GM18870 (cell line): ENCODE results near the gene VPS13A.
"Not testable (repeated sequence)": the region's sequence is repeated elsewhere in the genome, so short reads cannot be mapped to it uniquely, and the experiment has no call there.

Source experiments
- ATAC-seq: cut with Tn5 transposase; IDR thresholded peaks from one replicate; pipeline ENCODE4 v1.9.1; 2021; ENCODE audit warnings: moderate library complexity; ENCODE audit not compliant: unreplicated experiment

The VPS13A gene

DNA sequence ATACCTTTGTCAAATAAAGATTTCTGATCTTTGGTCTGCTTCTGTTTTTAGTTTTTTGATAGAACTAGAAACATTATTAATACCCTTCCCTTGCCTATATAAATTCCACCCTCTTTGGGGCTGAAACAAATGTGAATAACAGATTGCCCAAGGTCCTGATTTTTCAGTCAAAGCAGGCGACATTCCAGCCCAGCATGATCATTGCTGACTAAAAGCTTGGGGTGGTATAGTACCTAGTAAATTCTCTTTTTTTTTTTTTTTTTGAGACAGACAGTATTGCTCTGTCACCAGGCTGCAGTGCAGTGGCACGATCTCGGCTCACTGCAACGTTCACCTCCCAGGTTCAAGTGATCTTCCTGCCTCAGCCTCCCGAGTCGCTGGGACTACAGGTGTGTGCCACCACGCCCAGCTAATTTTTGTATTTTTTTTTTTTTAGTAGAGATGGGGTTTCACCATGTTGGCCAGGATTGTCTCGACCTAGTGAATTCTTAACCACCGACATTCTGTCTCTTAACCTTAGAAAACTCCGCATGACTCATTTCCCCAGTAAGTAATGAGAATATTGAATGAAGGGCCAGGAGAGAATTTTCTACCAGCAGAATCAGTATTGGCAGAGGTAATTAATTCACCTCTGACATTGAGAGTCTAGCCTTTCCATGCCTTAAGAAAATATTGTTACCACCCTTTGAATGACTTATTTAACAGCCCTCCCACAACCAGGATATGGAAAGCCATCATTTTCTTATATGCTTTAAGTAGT, 244.4 kb downstream of the VPS13A start:
- no peak for ATAC-seq

DNA sequence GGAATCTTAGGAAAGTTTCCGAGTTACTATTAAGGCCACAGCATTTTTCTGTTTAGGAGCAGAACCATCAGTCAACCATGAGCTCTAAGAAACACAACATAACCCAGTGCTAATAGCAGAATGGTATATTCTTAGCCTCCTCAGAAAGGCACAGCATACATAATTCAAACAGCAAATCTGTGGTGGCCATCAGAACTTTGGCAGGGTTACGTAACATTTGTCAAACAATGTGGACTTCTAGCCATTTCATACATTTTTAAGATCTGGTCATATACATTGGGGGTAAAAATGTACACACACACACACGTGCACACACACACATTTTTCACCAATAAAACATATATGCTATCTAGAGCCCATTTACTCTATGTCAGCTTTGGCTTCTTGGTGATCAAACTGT, 245.6 kb downstream of the VPS13A start:
- ATAC-seq, result no peak

DNA sequence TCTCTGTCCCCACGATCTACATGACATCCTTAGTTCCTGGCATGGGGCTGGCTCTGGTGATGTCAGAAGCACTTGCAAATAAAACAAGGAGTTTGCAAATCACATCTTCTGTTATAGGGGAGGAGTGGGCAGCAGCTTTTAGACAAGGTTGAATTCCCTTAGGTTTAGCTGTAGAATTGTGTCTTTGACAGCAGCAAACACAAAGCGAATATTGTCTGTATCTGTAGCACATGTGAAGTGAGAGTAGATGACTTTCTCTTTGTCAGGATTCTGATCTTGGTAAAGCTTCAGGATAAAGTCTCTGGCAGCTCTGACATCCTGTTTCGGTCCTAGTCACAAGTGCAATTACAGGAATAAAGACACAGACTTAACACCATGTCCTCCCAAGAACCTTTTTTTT, 246.5 kb downstream of the VPS13A start:
- no peak for ATAC-seq

DNA sequence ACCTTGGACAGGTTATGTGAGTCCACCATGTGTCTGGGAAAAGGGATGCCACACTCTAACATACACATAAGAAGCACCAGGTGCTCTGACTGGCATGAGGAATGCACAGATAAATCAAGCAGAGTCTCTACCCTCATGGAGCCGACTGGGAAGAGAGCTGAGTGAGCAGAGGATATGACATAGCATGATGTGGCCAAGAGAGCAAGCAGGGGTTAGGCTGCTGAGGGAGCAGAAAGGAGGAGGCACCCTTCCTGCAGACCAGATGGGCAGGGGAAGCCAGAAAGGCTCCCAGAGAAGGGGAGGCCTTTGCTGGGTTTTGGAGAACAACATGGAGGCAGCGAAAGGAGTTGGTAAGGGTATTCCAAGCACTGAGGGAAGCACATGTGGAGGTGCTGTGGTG, 247.7 kb downstream of the VPS13A start:
- ATAC-seq, result no peak

DNA sequence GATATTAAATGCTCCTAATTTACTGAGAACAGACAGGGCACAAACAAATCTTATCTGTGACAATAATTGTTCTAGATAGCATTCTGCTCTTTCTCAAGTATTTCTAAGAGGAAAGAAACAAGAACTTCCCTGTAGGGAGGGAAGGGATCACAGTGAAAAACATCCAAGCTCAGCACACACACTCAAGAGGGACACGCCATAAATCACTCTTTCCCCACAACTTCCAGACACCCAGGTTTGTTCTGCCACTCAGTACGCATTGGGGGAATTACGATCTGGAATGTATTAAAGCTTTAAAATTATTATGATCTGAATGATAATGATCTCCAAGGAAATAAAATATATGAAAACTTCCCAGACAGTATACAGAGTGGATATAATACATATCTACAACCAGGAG, 249.4 kb downstream of the VPS13A start:
- no peak for ATAC-seq

DNA sequence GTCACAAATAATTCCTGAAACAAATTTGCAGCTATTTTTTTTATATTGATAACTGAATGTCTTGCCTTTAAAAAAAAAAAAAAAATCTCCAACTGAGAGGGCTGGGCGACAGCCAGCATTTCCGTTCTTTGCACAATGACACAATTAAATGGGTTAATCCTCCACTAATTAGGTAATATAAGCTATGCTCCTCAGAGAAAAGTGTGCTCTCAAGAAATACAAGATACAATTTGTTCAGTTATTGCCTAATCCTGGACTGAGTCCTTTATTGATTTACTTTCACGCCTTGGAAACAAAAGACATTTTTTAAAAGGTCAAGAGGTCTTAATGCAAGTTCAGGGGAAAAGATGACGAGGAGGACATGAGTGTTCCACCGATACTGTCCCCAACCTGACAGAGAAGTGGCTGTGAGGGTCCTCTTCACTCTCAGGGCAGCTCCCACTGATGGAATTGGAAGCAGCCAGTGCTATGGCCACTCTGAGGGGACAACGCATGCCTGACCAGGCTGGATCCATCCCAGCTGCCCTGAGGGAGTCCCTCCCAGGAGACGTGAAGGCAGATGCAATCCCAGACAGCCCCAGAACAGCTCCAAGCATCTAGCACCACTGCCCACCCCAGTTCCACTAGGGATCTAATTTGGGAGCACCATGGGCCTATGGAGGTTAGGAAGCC, 250.1 kb downstream of the VPS13A start:
- no peak for ATAC-seq

DNA sequence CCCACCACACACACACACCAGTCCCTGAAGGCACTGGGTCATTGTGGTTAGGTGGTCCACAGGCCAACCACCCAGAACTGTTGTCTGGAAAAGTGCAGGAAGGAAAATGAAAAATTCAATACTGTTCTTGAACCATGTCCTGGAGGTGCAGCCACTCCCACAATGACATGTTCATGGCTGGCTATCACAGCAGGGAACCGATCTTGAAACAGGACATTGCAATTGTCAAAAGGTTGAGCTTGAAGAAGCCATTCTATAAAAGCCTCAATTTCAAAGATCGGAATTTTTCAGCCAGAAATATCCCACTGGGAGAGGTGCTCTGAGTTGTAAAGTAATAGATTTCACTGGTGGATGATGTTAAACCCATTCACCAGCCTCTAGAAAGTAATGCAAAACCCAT, 252.6 kb downstream of the VPS13A start:
- no peak for ATAC-seq

DNA sequence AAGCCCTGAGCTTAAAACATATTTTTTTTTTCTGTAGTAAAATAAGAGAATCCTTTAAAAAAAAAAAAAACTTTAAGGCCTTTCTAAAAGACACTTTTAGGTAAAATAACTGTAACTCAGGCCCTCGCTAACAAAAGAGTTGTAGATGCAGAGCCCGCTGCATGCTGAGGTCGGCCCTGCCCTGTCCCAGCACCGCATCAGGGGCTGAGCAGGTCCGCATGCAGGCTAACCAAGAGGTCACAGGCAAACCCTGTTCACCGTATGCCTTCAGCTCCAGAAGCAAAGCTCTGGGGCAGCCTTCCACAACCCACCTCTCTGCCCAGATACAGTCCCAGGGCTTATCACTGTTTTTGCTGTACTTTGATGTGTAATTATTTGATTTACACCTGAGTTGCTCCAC, 254.7 kb downstream of the VPS13A start:
- ATAC-seq, result no peak

DNA sequence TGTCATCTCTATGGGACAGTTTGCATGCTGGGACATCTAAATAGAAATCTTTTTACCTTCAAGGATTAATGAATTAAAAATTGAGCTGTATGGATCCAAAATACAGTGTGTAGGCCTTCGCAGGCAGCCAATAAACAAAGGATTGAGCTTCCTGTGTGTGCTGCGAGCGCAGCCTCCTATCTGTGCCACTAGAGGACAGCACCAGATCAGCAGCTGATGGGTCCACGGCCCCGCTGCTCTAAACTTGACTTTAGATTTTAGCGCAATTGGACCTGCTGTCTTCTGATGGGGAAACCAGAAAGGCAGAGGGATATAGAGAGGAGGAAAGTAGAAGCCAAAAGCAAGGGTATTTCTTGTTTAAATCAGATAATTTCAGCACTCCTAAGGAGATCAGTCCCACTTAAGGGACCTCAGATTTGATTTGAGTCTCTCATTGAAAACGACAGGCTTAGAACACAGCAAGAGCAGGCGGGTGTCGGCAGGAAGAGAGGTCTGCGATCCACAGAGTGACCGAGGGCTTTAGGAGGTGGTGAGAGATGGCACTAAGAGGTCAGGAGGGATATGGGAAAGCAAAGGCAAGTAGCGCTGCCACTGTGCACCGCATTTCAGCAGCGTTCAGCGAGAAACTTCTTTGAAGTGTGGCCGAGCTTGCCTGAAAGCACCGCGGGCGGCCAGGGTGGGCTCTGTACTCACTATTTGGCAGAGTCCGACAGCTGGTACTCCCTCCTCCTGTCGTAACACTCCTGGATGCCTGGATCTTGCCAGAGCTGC, 256.5 kb downstream of the VPS13A start:
- ATAC-seq, result peak; percentile 80

DNA sequence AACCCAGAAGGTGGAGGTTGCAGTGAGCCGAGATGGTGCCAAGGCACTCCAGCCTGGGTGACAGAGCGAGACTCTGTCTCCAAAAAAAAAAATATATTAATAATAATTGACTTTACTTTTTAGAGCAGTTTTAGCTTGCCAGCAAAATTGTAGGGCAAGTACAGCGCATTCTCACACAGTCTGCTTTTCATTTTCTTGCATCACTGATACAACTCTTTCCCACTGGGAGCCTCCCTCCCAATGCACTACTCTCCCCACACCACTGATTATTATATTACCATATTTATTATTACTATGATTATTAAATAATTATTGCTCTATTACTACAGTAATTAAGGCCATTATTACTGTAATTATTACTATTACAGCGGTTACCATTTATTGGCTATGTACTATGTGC, 257.9 kb downstream of the VPS13A start:
- ATAC-seq, result no peak

DNA sequence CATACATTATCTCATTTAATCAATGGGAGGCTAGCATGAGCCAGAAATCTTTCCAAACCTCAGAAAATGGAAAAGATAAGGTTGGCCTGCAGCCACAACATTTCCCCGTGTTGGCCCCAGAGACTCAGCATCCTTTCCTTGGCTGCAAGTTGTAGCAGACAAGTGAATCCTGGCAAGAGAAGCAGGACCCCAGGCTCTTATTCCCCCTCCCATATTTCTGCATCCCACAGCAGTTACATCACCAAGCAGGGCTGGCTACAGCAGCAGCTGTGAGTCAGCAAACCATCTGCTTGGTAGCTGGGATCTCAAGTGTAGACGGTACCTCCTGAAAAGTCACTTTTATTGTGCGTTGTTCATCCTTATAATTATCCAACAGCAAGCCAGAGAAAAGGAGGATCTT, 258.4 kb downstream of the VPS13A start:
- no peak for ATAC-seq

DNA sequence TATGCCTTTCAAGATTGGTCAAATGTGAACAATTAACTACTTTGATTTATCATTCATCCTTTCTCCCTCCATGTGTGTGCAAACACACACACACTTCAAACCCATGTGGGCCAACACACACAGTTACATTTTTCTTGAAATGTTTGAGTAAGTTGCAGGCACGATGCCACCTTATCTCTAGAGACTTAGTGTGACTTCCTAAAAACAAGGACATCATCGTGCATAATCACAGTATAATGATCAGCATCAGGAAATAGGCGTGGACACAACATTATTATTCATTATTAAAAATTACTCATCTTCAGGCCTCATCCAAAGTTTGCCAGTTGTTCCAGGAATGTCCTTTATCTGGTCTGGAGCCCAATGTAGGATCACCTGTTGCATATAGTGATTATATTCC, 261.3 kb downstream of the VPS13A start:
- no peak for ATAC-seq

DNA sequence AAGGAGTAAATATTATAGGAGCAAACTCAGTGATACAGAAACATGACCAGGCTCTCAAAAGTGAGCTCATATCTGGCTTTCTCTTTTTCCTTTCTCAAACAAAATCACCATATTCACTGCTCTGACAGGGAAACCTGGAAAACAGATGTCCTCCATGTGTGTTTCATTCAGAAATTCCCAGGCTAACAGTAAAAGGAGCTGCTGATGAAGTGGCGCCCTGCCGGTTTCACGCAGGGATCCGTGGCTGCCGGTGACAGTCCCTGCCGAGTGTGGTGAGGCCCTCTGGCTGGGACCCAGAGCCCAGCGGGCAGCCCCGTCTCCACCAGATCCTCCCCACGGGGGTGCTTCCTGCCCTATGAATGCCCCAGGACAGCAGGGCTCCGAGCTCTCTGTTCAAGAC, 262.7 kb downstream of the VPS13A start:
- no peak for ATAC-seq

DNA sequence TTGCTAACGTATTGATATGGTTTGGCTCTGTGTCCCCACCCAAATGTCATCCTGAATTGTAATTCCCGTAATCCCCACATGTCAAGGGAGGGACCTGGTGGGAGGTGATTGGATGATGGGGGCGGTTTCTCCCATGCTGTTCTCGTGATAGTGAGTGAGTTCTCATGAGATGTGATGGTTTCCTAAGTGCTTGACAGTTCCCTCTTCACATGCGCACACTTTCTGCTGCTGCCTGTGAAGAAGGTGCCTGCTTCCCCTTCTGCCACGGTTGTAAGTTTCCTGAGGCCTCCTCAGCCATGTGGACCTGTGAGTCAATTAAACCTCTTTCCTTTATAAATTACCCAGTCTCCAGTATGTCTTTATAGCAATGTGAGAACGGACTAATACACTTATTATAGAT, 263.8 kb downstream of the VPS13A start:
- ATAC-seq, result not testable (repeated sequence)

DNA sequence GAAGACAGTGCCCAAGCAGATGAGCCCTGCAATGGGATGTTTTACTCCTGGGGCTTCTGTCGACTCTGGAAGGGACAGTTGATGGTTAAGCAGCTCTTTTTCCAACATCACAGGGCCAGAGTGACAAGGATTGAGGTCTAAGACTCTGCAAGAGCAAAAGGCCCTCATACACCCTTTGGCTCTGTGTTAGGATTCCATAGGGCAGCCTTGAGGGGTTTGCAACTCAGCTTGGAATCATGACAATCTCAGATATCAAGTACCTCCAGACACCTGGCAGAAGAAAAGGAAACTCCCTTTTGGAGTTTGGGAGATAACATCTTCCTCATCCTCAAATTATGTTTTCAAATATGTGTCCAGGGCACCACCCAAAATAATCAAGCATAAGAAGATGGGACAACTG, 265.1 kb downstream of the VPS13A start:
- no peak for ATAC-seq

DNA sequence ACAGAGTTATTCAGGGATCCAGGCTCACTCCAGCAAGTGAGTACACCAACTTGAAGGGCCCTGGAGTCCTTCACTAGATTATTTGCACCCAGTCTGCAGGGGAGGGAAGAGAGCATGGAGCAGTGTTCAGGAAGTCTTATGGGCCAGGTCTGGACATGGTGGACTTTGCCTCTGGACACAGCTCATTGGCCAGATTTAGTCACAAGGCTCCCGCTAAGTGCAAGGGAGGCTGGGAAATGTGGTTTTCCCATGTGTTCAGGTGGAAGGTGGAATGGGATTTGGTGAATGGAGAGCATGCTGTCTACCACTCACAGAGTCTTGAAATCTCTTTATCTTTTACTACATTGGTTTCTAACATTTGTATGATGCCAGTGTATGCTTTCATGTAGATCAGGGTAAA, 270.3 kb downstream of the VPS13A start:
- no peak for ATAC-seq

DNA sequence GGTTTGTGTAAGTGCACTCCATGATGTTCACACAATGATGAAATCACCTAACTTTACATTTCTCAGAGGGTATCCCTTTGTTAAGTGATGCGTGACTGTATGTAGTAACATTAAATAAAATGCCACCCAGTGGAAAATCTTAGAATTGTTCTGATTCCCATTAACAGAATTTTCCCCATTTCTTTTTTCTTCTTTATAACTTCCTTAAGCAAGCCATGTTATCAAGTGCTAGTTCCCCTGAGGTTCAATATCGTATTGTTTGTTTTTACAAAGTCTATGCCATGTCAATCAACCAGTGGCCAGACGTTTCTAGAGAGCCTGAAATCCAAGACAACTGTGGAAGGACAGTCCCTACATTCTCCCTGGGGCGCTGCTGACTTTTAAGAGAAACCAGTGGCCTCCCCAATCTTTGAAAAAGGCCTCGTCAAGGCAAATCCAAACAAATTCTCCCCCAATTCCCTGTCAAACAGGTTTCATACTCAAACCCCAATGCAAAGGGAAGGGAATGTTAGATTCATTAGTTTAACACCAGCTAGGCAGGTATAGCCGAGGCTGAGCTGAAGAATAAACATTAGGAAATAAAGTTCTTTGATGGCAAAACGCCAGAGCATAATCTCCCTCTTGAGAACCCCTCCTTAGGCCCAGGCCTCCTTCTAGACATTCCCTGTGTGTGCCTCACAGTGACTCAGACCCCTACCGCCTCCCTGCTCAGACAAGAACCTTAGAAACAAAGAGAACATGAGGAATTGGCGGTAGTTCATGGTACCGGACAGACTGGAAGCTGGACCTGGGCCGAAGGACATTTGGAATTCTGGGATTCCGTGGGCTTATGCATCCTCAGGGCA, 272.1 kb downstream of the VPS13A start:
- no peak for ATAC-seq

DNA sequence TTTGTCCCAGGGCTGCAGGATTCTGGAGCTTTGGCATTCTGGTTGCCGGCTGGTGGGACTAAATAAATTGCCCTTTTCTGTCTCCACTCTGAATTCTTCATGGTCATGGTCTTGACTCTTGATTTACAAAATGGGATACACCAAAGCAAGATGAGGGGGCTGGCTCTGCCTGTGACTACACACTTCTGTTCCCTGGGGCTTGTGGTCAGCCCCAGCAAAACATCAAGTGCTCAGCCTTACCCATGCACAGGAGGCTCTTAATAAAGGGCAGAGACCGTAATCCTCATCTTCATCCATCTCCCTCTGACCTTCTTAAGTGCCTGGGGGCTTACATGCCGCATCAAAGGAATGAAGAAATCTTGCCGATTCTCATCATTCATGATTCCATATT, 272.7 kb downstream of the VPS13A start:
- no peak for ATAC-seq

DNA sequence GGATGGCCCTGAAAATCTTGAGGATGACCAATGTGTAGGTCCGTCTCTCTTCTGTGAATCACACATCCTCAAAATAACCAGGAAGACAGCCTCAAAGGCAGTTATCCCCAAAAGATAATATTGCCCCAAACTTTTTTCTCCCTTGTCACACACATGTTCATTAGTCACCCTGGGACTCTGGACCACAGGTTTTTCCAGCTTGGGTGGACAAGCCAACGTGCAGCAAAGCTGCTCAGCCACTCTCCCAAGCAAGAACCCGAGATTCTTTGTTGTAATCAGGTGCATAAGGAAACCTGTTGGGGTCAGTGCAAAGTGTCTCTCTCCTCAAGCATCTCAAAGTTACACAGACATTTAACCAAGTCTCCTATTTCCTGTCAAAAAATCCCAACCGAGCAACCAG, 274.2 kb downstream of the VPS13A start:
- ATAC-seq, result no peak

DNA sequence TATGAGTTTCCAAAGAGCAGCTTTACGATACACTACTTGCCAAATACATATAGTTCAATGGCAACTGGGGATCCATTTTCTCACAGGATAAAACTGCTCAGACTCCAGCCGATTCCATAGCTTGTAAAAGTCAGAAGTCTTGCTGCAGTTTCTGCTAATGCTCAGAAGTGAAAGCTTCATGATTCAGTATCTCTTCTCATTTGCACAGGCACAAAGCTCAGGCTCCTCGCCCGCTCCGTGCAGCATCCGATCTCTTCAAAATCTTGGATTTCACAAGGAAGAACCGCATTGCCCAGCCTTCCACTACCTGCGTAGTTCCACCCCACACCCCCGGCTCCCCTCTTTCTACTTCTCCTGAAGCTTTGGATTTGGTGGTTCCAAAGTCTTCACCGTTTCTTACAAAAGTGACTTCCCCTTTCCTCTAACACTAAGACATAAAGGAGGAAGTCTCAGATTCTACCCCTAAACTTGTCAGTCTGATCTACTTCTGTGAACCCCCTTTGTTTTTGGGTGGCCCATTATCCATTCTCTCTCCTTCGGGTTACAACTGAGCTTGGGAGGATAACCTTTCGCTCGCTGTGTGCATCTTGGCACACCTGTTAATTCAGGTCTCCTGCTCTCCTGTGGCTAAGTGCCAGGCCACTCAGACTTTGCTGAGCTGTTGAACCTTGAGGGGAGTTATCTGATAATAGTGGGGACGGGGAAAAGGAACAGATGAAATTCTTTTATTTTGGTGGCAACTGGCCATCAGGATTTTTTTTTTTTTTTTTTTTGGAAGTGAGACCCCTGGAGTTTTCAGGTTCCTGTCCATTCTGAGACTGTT, 276.7 kb downstream of the VPS13A start:
- ATAC-seq, result no peak
